CD14-positive monocyte (primary cell): Measurements from ENCODE around the gene KHDC4. TPM values are rescaled to one million over a fixed set of nuclear protein-coding genes. Genes with fewer than 3 reads are reported as not detected.

Experiments used
- DNase-seq, 3 donors: peaks; one replicate each; pipeline ENCODE4 v3.0.0-alpha.2; 2011 to 2022
- H2AFZ ChIP-seq: 2 replicates; pipeline ENCODE4 v1.6.0; 2012; ENCODE audit warnings: mild to moderate bottlenecking, low read depth, low read length, inconsistent platforms; ENCODE audit not compliant: insufficient read depth, poor library complexity, severe bottlenecking
- H3K27ac ChIP-seq, 2 donors: 1 replicate in 1 of 2; 2 replicates in 1 of 2; pipeline ENCODE4 v1.5.1; 2012 to 2013; ENCODE audit warnings: low read length in 2 of 2, control low read depth in 1 of 2, inconsistent platforms in 1 of 2, low read depth in 1 of 2, mild to moderate bottlenecking in 1 of 2
- H3K27me3 ChIP-seq, 2 donors: one replicate each; pipeline versions ENCODE4 v1.6.0 to v1.6.1; 2011 to 2013; ENCODE audit warnings: low read length in 2 of 2; ENCODE audit not compliant: control insufficient read depth in 2 of 2, insufficient read depth in 2 of 2
- H3K36me3 ChIP-seq, 2 donors: replicated peaks in 1 of 2; 1 replicate in 1 of 2; 2 replicates in 1 of 2; pipeline versions ENCODE4 v1.5.1 to v1.6.1; 2012 to 2013; ENCODE audit warnings: low read length in 2 of 2, control low read depth in 1 of 2, inconsistent platforms in 1 of 2, mild to moderate bottlenecking in 1 of 2; ENCODE audit not compliant: insufficient read depth in 2 of 2, control insufficient read depth in 1 of 2
- H3K4me1 ChIP-seq, 2 donors: 1 replicate in 1 of 2; 2 replicates in 1 of 2; pipeline versions ENCODE4 v1.5.1 to v1.6.1; 2012 to 2013; ENCODE audit warnings: low read length in 2 of 2, control low read depth in 1 of 2, inconsistent platforms in 1 of 2, mild to moderate bottlenecking in 1 of 2, moderate library complexity in 1 of 2; ENCODE audit not compliant: insufficient read depth in 2 of 2, control insufficient read depth in 1 of 2
- H3K4me2 ChIP-seq: replicated peaks from 2 replicates; pipeline ENCODE3; 2012; ENCODE audit warnings: low read length, moderate library complexity, mild to moderate bottlenecking; ENCODE audit not compliant: poor library complexity, severe bottlenecking; ENCODE audit errors: extremely low read depth
- H3K4me3 ChIP-seq, 3 experiments: fragments of 200-600 bp in 1 of 3; sonication (generic) in 1 of 3; replicated peaks in 1 of 3; 1 replicate in 2 of 3; 2 replicates in 1 of 3; pipeline ENCODE4 v1.5.1; 2011 to 2013; ENCODE audit warnings: low read length in 3 of 3, mild to moderate bottlenecking in 3 of 3, control low read depth in 2 of 3, low read depth in 2 of 3, inconsistent platforms in 1 of 3, moderate library complexity in 1 of 3
- H3K79me2 ChIP-seq: 2 replicates; pipeline ENCODE4 v1.6.0; 2012; ENCODE audit warnings: mild to moderate bottlenecking, control low read depth, inconsistent platforms, low read length, moderate library complexity; ENCODE audit not compliant: insufficient read depth
- H3K9ac ChIP-seq: 2 replicates; pipeline ENCODE4 v1.6.0; 2017; ENCODE audit warnings: low read length, mild to moderate bottlenecking; ENCODE audit not compliant: insufficient read depth, poor library complexity, severe bottlenecking
- H3K9me3 ChIP-seq, 2 donors: replicated peaks in 1 of 2; 1 replicate in 1 of 2; 2 replicates in 1 of 2; pipeline versions ENCODE4 v1.5.1 to v1.6.1; 2012 to 2013; ENCODE audit warnings: low read length in 2 of 2, control low read depth in 1 of 2; ENCODE audit not compliant: control insufficient read depth in 1 of 2, insufficient read depth in 1 of 2
- H4K20me1 ChIP-seq: 2 replicates; pipeline ENCODE4 v1.6.0; 2012; ENCODE audit warnings: mild to moderate bottlenecking, low read length, control low read depth, moderate library complexity; ENCODE audit not compliant: insufficient read depth
- H3K27ac Mint-ChIP-seq, 7 donors: one replicate each; pipeline ENCODE4 v1.8.0; 2020; ENCODE audit warnings: mild to moderate bottlenecking in 7 of 7, mixed read lengths in 7 of 7, moderate library complexity in 6 of 7, inconsistent platforms in 2 of 7
- H3K27me3 Mint-ChIP-seq, 3 donors: one replicate each; pipeline ENCODE4 v1.8.0; 2021 to 2022; ENCODE audit warnings: low read depth in 3 of 3, mild to moderate bottlenecking in 3 of 3, mixed read lengths in 3 of 3, moderate library complexity in 3 of 3, inconsistent platforms in 1 of 3
- H3K36me3 Mint-ChIP-seq, 2 donors: one replicate each; pipeline ENCODE4 v1.8.0; 2020; ENCODE audit warnings: mixed read lengths in 2 of 2, inconsistent platforms in 1 of 2, mild to moderate bottlenecking in 1 of 2
- H3K4me1 Mint-ChIP-seq: one replicate; pipeline ENCODE4 v1.8.0; 2020; ENCODE audit warnings: mild to moderate bottlenecking, mixed read lengths
- H3K4me3 Mint-ChIP-seq, 2 donors: one replicate each; pipeline ENCODE4 v1.8.0; 2020; ENCODE audit warnings: mild to moderate bottlenecking in 2 of 2, mixed read lengths in 2 of 2, moderate library complexity in 1 of 2
- H3K9me3 Mint-ChIP-seq, 7 donors: one replicate each; pipeline ENCODE4 v1.8.0; 2020 to 2022; ENCODE audit warnings: mixed read lengths in 7 of 7, mild to moderate bottlenecking in 6 of 7, moderate library complexity in 6 of 7, inconsistent platforms in 2 of 7
- CTCF ChIP-seq: fragments of 200-600 bp; IDR thresholded peaks from one replicate; pipeline ENCODE4 v1.8.0; 2022; ENCODE audit warnings: antibody characterized with exemption, mild to moderate bottlenecking
- WGBS: methylation state at CpG from one replicate; pipeline ENCODE4 v1.1.5; 2013; ENCODE audit warnings: missing lambda C conversion rate; ENCODE audit not compliant: insufficient coverage; 5-methylcytosine and 5-hydroxymethylcytosine counted together
- intact Hi-C, 2 donors: fragments of 100-400 bp; cut with micrococcal nuclease; formaldehyde crosslinking; loops; one replicate each; pipeline versions ENCODE4 v1.15.0 to v1.15.1; 2023
- polyA plus RNA-seq, 3 donors: library from polyadenylated mRNA; depleted of rRNA in 1 of 3; unstranded in 2 of 3; stranded (reverse) in 1 of 3; fragments of 300-500 nt in 2 of 3; fragments of >200 nt in 1 of 3; fragmentation: Illumina TruSeq in 2 of 3; gene quantifications; 1 replicate in 2 of 3; 2 replicates in 1 of 3; pipeline ENCODE4 v1.2.3, GENCODE V29; 2012 to 2021

Gene KHDC4
- polyA plus RNA-seq, 3 donors = 3.4 to 22.0 (median 3.5) TPM

GRCh38 chr1:155971910-155972809, 37.9 kb upstream of the KHDC4 start:
- peaks cover 42 to 54% of the 10 kb centered on the region in 2 donors for H3K36me3 ChIP-seq
- H3K4me1 Mint-ChIP-seq = peaks cover 88% of the 10 kb centered on the region
- peaks cover 99% of the 10 kb centered on the region for H3K79me2 ChIP-seq
- TF ChIP-seq CTCF = no peak
- H3K4me1 ChIP-seq = peaks cover 89 to 100% of the 10 kb centered on the region in 2 donors
- H3K9ac ChIP-seq = no peak overlapping the region
- peaks cover 100% of the 10 kb centered on the region for H4K20me1 ChIP-seq
- H3K4me2 ChIP-seq = peak overlapping the region; percentile 67
- peaks cover 0 to 6% (median 0%) of the 10 kb centered on the region in 3 donors for H3K27me3 Mint-ChIP-seq
- DNase-seq = no peak
- 70% methylated on average over 5 of the region's 9 CpGs for WGBS
- no peaks in the 10 kb centered on the region for H3K9me3 ChIP-seq
- peaks cover 68 to 69% of the 10 kb centered on the region in 2 donors for H3K36me3 Mint-ChIP-seq
- intact Hi-C loops = no loop called here
- peak overlapping the region; percentile 85 to 97 for H3K27ac ChIP-seq
- peak overlapping the region; percentile 88 to 99 (median 95) for H3K27ac Mint-ChIP-seq
- no peak overlapping the region for H2AFZ ChIP-seq
- H3K4me3 ChIP-seq = peak overlapping the region in 1 of 3 experiments; percentile 94
- no peaks in the 10 kb centered on the region for H3K9me3 Mint-ChIP-seq
- H3K4me3 Mint-ChIP-seq = peak overlapping the region; percentile 52 to 74
- no peaks in the 10 kb centered on the region for H3K27me3 ChIP-seq

- H3K27ac ChIP-seq = peak overlapping the region; percentile 85 to 97
- H3K4me3 Mint-ChIP-seq = peak overlapping the region; percentile 81 to 90
- H3K9ac ChIP-seq = peak overlapping the region; percentile 53
- no peaks in the 10 kb centered on the region for H3K27me3 ChIP-seq
- peak overlapping the region; percentile 18 to 94 (median 24) for H3K4me3 ChIP-seq
- peaks cover 99% of the 10 kb centered on the region for H3K79me2 ChIP-seq
- peaks cover 73 to 82% of the 10 kb centered on the region in 2 donors for H3K36me3 Mint-ChIP-seq
- peak overlapping the region; percentile 95 to 99 (median 98) for H3K27ac Mint-ChIP-seq
- DNase-seq = peak; percentile 95 to 96 (median 95)
- peaks cover 57 to 69% of the 10 kb centered on the region in 2 donors for H3K36me3 ChIP-seq
- intact Hi-C loops = no loop called here
- no peaks in the 10 kb centered on the region for H3K9me3 Mint-ChIP-seq
- peaks cover 100% of the 10 kb centered on the region for H4K20me1 ChIP-seq
- WGBS = 0% methylated on average over 11 of the region's 11 CpGs
- H2AFZ ChIP-seq = no peak overlapping the region
- no peaks in the 10 kb centered on the region for H3K9me3 ChIP-seq
- peaks cover 97% of the 10 kb centered on the region for H3K4me1 Mint-ChIP-seq
- peak overlapping the region; percentile 83 for H3K4me2 ChIP-seq
- peaks cover 97 to 100% of the 10 kb centered on the region in 2 donors for H3K4me1 ChIP-seq
- peaks cover 0 to 4% (median 0%) of the 10 kb centered on the region in 3 donors for H3K27me3 Mint-ChIP-seq
- no peak for TF ChIP-seq CTCF
Observed at GRCh38 chr1:155970531-155971167, 36.4 kb upstream of the KHDC4 start.
